ENCODE measurements around the gene GLYATL1B. TPM values are rescaled to one million over a fixed set of nuclear protein-coding genes. Genes with fewer than 3 reads are reported as not detected.

The GLYATL1B gene
- total and polyA plus RNA-seq, 2 of the 8 experiments (the other 6 are each of a cell fraction or from before 2014, with no cell fraction given): not detected

DNA sequence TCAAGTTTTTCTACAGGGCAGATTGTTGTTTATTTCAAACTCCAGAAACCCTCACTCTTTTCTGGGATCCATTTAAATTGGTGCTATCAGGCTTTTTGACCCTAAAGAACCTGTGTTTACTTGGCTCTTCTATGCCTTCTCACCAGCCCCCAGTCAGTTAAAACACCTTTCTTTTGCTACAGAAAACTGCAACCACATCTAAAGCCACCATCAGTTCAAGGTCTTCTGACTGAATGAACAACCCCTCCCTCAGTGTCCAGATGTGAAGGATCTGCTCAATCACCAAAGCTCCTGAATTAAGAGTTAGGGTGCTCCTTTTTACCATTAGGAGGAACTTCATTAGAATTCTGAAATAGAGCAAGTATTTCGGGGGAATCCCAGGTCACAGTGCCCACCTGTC lies 7.0 kb upstream of the GLYATL1B start (continued):
- TF ChIP-seq, protein P1, sequence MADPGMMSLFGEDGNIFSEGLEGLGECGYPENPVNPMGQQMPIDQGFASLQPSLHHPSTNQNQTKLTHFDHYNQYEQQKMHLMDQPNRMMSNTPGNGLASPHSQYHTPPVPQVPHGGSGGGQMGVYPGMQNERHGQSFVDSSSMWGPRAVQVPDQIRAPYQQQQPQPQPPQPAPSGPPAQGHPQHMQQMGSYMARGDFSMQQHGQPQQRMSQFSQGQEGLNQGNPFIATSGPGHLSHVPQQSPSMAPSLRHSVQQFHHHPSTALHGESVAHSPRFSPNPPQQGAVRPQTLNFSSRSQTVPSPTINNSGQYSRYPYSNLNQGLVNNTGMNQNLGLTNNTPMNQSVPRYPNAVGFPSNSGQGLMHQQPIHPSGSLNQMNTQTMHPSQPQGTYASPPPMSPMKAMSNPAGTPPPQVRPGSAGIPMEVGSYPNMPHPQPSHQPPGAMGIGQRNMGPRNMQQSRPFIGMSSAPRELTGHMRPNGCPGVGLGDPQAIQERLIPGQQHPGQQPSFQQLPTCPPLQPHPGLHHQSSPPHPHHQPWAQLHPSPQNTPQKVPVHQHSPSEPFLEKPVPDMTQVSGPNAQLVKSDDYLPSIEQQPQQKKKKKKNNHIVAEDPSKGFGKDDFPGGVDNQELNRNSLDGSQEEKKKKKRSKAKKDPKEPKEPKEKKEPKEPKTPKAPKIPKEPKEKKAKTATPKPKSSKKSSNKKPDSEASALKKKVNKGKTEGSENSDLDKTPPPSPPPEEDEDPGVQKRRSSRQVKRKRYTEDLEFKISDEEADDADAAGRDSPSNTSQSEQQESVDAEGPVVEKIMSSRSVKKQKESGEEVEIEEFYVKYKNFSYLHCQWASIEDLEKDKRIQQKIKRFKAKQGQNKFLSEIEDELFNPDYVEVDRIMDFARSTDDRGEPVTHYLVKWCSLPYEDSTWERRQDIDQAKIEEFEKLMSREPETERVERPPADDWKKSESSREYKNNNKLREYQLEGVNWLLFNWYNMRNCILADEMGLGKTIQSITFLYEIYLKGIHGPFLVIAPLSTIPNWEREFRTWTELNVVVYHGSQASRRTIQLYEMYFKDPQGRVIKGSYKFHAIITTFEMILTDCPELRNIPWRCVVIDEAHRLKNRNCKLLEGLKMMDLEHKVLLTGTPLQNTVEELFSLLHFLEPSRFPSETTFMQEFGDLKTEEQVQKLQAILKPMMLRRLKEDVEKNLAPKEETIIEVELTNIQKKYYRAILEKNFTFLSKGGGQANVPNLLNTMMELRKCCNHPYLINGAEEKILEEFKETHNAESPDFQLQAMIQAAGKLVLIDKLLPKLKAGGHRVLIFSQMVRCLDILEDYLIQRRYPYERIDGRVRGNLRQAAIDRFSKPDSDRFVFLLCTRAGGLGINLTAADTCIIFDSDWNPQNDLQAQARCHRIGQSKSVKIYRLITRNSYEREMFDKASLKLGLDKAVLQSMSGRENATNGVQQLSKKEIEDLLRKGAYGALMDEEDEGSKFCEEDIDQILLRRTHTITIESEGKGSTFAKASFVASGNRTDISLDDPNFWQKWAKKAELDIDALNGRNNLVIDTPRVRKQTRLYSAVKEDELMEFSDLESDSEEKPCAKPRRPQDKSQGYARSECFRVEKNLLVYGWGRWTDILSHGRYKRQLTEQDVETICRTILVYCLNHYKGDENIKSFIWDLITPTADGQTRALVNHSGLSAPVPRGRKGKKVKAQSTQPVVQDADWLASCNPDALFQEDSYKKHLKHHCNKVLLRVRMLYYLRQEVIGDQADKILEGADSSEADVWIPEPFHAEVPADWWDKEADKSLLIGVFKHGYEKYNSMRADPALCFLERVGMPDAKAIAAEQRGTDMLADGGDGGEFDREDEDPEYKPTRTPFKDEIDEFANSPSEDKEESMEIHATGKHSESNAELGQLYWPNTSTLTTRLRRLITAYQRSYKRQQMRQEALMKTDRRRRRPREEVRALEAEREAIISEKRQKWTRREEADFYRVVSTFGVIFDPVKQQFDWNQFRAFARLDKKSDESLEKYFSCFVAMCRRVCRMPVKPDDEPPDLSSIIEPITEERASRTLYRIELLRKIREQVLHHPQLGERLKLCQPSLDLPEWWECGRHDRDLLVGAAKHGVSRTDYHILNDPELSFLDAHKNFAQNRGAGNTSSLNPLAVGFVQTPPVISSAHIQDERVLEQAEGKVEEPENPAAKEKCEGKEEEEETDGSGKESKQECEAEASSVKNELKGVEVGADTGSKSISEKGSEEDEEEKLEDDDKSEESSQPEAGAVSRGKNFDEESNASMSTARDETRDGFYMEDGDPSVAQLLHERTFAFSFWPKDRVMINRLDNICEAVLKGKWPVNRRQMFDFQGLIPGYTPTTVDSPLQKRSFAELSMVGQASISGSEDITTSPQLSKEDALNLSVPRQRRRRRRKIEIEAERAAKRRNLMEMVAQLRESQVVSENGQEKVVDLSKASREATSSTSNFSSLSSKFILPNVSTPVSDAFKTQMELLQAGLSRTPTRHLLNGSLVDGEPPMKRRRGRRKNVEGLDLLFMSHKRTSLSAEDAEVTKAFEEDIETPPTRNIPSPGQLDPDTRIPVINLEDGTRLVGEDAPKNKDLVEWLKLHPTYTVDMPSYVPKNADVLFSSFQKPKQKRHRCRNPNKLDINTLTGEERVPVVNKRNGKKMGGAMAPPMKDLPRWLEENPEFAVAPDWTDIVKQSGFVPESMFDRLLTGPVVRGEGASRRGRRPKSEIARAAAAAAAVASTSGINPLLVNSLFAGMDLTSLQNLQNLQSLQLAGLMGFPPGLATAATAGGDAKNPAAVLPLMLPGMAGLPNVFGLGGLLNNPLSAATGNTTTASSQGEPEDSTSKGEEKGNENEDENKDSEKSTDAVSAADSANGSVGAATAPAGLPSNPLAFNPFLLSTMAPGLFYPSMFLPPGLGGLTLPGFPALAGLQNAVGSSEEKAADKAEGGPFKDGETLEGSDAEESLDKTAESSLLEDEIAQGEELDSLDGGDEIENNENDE (IDR thresholded peaks at IDR 0.05; ENCODE audit: insufficient replicate concordance, low read length): no peak
- TF ChIP-seq GTF2F1 (IDR thresholded peaks at IDR 0.05; ENCODE audit: borderline replicate concordance, low read depth, low read length) (no peak), EZH2 (IDR thresholded peaks at IDR 0.05; ENCODE audit: low read depth, low read length, severe bottlenecking) (no peak), SP2 (IDR thresholded peaks at IDR 0.05; ENCODE audit: low read length) (no peak), GABPA (IDR thresholded peaks at IDR 0.05; ENCODE audit: borderline replicate concordance, insufficient read depth, low read length) (no peak)

Data from H1 (cell line).